SU-DHL-6 (cell line): Measurements from ENCODE around the gene CGN.

Experiments
- EZH2phosphoT487 ChIP-seq: fragments of 200-600 bp; sonication (generic), shearing (Covaris generic); conservative IDR thresholded peaks from 2 replicates; pipeline ENCODE4 v1.6.1; 2018; ENCODE audit warnings: mild to moderate bottlenecking, antibody characterized with exemption, low read length, moderate library complexity, mixed read lengths
- TF ChIP-seq, protein P1 (sequence below): fragments of 200-600 bp; sonication (generic); IDR thresholded peaks from one replicate; pipeline ENCODE4 v1.5.1; 2017; ENCODE audit warnings: antibody characterized with exemption, mild to moderate bottlenecking, low read length, moderate library complexity; ENCODE audit not compliant: insufficient read depth, poor library complexity, severe bottlenecking

- TF ChIP-seq, protein P1, sequence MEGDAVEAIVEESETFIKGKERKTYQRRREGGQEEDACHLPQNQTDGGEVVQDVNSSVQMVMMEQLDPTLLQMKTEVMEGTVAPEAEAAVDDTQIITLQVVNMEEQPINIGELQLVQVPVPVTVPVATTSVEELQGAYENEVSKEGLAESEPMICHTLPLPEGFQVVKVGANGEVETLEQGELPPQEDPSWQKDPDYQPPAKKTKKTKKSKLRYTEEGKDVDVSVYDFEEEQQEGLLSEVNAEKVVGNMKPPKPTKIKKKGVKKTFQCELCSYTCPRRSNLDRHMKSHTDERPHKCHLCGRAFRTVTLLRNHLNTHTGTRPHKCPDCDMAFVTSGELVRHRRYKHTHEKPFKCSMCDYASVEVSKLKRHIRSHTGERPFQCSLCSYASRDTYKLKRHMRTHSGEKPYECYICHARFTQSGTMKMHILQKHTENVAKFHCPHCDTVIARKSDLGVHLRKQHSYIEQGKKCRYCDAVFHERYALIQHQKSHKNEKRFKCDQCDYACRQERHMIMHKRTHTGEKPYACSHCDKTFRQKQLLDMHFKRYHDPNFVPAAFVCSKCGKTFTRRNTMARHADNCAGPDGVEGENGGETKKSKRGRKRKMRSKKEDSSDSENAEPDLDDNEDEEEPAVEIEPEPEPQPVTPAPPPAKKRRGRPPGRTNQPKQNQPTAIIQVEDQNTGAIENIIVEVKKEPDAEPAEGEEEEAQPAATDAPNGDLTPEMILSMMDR, result no peak
- TF ChIP-seq EZH2phosphoT487, result no peak
These were observed 19.3 kb downstream of the CGN start for GRCh38 chr1:151530461-151530860.
